ENCODE results near the gene ITPA. TPM values are rescaled to one million over a fixed set of nuclear protein-coding genes. Genes with fewer than 3 reads are reported as not detected.

Gene ITPA
- total and polyA plus RNA-seq, 2 of the 8 experiments (the other 6 are each of a cell fraction or from before 2014, with no cell fraction given), result 88.2 to 94.0 TPM

GRCh38 chr20:3248993-3249347 is 39.7 kb downstream of the ITPA start:
- Histone ChIP-seq H3K18ac (ENCODE audit: extremely low read depth, low read length) (peak overlapping the region; percentile 3; the same call in 1 of the 2 replicates), H3K9me3 (ENCODE audit: insufficient read depth in 2 of 2, low read depth in 1 of 2, low read length in 1 of 2) (no peaks in the 10 kb centered on the region), H3K23me2 (ENCODE audit: low read depth, low read length) (peaks cover 4% of the 10 kb centered on the region; the same call in 1 of the 2 replicates), H2AK5ac (ENCODE audit: low read depth, low read length) (no peak overlapping the region), H4K20me1 (replicated peaks in 1 of 2; ENCODE audit: control insufficient read depth in 1 of 2, insufficient read depth in 2 of 2, low read length in 2 of 2) (peaks cover 0 to 3% of the 10 kb centered on the region in 2 experiments), H2BK5ac (ENCODE audit: low read depth, low read length) (no peak overlapping the region), H2BK120ac (replicated peaks; ENCODE audit: low read depth, low read length) (no peak overlapping the region), H3K4me1 (replicated peaks in 1 of 4; ENCODE audit: control insufficient read depth in 3 of 4, insufficient read depth in 4 of 4, low read length in 3 of 4) (peaks cover 0 to 5% (median 1%) of the 10 kb centered on the region in 4 experiments; a peak in 3 of 7 replicates), H4K8ac (ENCODE audit: extremely low read depth, insufficient read depth, low read length) (no peak overlapping the region), H3K4ac (replicated peaks; ENCODE audit: insufficient read length, low read depth, low read length) (no peak overlapping the region), H2BK12ac (ENCODE audit: low read depth, low read length) (no peak overlapping the region), H2BK20ac (ENCODE audit: low read length) (no peak overlapping the region), H3K9ac (replicated peaks in 1 of 4; ENCODE audit: extremely low read depth in 1 of 4, low read depth in 3 of 4, low read length in 3 of 4) (no peak overlapping the region), H4K5ac (ENCODE audit: insufficient read length, low read depth, low read length) (no peak overlapping the region), H3K36me3 (ENCODE audit: control insufficient read depth in 2 of 4, insufficient read depth in 4 of 4, low read length in 3 of 4) (no peaks in the 10 kb centered on the region), H4K91ac (replicated peaks; ENCODE audit: insufficient read length, low read length) (no peak overlapping the region), H3K79me2 (ENCODE audit: control insufficient read depth in 1 of 2, insufficient read depth in 2 of 2, low read length in 2 of 2) (no peaks in the 10 kb centered on the region), H2BK15ac (ENCODE audit: low read length) (no peak overlapping the region), H3K14ac (ENCODE audit: insufficient read length) (no peak overlapping the region), H3K4me2 (ENCODE audit: insufficient read depth in 1 of 2, low read depth in 2 of 2, low read length in 2 of 2) (peak overlapping the region; percentile 68 to 90), H3K56ac (replicated peaks; ENCODE audit: insufficient read length, low read depth, low read length) (no peak overlapping the region), H3K23ac (ENCODE audit: insufficient read length) (no peak overlapping the region), H3K27ac (ENCODE audit: low read depth, low read length) (no peak overlapping the region), H3K79me1 (ENCODE audit: low read depth, low read length) (no peaks in the 10 kb centered on the region), H2AFZ (ENCODE audit: low read length) (no peak overlapping the region), H3K27me3 (replicated peaks in 1 of 4; ENCODE audit: control insufficient read depth in 3 of 4, extremely low read depth in 1 of 4, insufficient read depth in 3 of 4, low read length in 3 of 4) (peaks cover 0 to 24% (median 18%) of the 10 kb centered on the region in 4 experiments; a peak in 6 of 7 replicates), H3K4me3 (ENCODE audit: extremely low read depth in 1 of 4, insufficient read depth in 2 of 4, low read depth in 3 of 4, low read length in 4 of 4) (peak overlapping the region; percentile 9 to 61 (median 40); a peak in 7 of 8 replicates)
- WGBS, 2 experiments (ENCODE audit: extremely low coverage in 1 of 2, insufficient coverage in 1 of 2, insufficient read length in 1 of 2, insufficient replicate concordance in 2 of 2, low coverage in 1 of 2, low lambda C conversion rate in 2 of 2, missing lambda C conversion rate in 1 of 2), result 20% methylated on average over 17 of the region's 18 CpGs; no CpG with 5 or more reads in 1 of the 2 experiments
- POLR2A ChIA-PET (ENCODE audit: partially characterized antibody), result interaction anchor here (0.7 to 4.0 kb wide), 6 partner anchors 8 to 208 kb away, joined by 3 to 46 read pairs (median 6); partner anchors contain the start of genes ITPA and SLC4A11
- no peak for TF ChIP-seq KDM1A (IDR thresholded peaks at IDR 0.05; ENCODE audit: borderline replicate concordance, low read length)
- no peak for FAIRE-seq
- no peak for DNase-seq (ENCODE audit: low read depth in 1 of 2, low spot score in 2 of 2)
- CTCF ChIA-PET (ENCODE audit: partially characterized antibody), result interaction anchor here (0.7 to 10.5 kb wide), 26 partner anchors 8 to 426 kb away, joined by 3 to 158 read pairs (median 5); partner anchors contain the start of gene SLC4A11
